NCI-H2171 treated with DMSO at 0.1 percent for 48 hours (cell line): ENCODE results near the gene RDH12.
"Not testable (repeated sequence)": the region's sequence is repeated elsewhere in the genome, so short reads cannot be mapped to it uniquely, and the experiment has no call there.

ENCODE experiments used
- DNase-seq: peaks from one replicate; lab custom pipeline; 2025; lab: John Stamatoyannopoulos, UW

The RDH12 gene

GRCh38 chr14:67705211-67705610 is 3.5 kb downstream of the RDH12 start:
- no peak for DNase-seq

GRCh38 chr14:67709346-67709745 is 7.7 kb downstream of the RDH12 start:
- DNase-seq, result not testable (repeated sequence)

GRCh38 chr14:67709796-67710195 is 8.1 kb downstream of the RDH12 start:
- not testable (repeated sequence) for DNase-seq

GRCh38 chr14:67710209-67710608 is 8.5 kb downstream of the RDH12 start:
- peak; percentile 35 for DNase-seq

GRCh38 chr14:67717048-67717447 is 15.4 kb downstream of the RDH12 start:
- no peak for DNase-seq

GRCh38 chr14:67718265-67718664 is 16.6 kb downstream of the RDH12 start:
- DNase-seq, result no peak

GRCh38 chr14:67719385-67719784 is 17.7 kb downstream of the RDH12 start:
- not testable (repeated sequence) for DNase-seq

GRCh38 chr14:67719866-67720265 is 18.2 kb downstream of the RDH12 start:
- DNase-seq, result no peak

GRCh38 chr14:67721875-67722274 is 20.2 kb downstream of the RDH12 start:
- DNase-seq, result no peak

GRCh38 chr14:67722293-67722692 is 20.6 kb downstream of the RDH12 start:
- DNase-seq, result peak; percentile 11

- no peak for DNase-seq
Observed at GRCh38 chr14:67725171-67725570, 23.5 kb downstream of the RDH12 start.

GRCh38 chr14:67727361-67727760 is 25.7 kb downstream of the RDH12 start:
- DNase-seq, result no peak

- DNase-seq, result no peak
Observed at GRCh38 chr14:67728258-67728657, 26.6 kb downstream of the RDH12 start.

- no peak for DNase-seq
Observed at GRCh38 chr14:67729072-67729885, 27.6 kb downstream of the RDH12 start.

- DNase-seq, result no peak
Observed at GRCh38 chr14:67733616-67734015, 31.9 kb downstream of the RDH12 start.

GRCh38 chr14:67734675-67735074 is 33.0 kb downstream of the RDH12 start:
- no peak for DNase-seq

GRCh38 chr14:67735336-67736147 is 33.9 kb downstream of the RDH12 start:
- no peak for DNase-seq

- DNase-seq, result no peak
Observed at GRCh38 chr14:67736771-67737170, 35.1 kb downstream of the RDH12 start.

- peak; percentile 10 for DNase-seq
Observed at GRCh38 chr14:67738740-67739504, 37.2 kb downstream of the RDH12 start.

GRCh38 chr14:67744046-67744445 is 42.4 kb downstream of the RDH12 start:
- DNase-seq, result no peak

- no peak for DNase-seq
Observed at GRCh38 chr14:67746927-67747326, 45.2 kb downstream of the RDH12 start.

- no peak for DNase-seq
Observed at GRCh38 chr14:67748312-67748711, 46.6 kb downstream of the RDH12 start.
